HT-29 (cell line): ENCODE results near the gene KCTD21. TPM values are rescaled to one million over a fixed set of nuclear protein-coding genes. Genes with fewer than 3 reads are reported as not detected.

ENCODE experiments used
- DNase-seq: peaks from one replicate; pipeline ENCODE4 v3.0.0-alpha.2; 2015; ENCODE audit warnings: low spot score
- total RNA-seq: library from RNA; depleted of rRNA; stranded (reverse); fragments of >200 nt; shearing (Covaris generic); gene quantifications from 2 replicates; pipeline ENCODE4 v1.2.3, GENCODE V29; 2014

The KCTD21 gene
- total RNA-seq, 1 experiment from 2014 or later: 10.5 TPM

DNA sequence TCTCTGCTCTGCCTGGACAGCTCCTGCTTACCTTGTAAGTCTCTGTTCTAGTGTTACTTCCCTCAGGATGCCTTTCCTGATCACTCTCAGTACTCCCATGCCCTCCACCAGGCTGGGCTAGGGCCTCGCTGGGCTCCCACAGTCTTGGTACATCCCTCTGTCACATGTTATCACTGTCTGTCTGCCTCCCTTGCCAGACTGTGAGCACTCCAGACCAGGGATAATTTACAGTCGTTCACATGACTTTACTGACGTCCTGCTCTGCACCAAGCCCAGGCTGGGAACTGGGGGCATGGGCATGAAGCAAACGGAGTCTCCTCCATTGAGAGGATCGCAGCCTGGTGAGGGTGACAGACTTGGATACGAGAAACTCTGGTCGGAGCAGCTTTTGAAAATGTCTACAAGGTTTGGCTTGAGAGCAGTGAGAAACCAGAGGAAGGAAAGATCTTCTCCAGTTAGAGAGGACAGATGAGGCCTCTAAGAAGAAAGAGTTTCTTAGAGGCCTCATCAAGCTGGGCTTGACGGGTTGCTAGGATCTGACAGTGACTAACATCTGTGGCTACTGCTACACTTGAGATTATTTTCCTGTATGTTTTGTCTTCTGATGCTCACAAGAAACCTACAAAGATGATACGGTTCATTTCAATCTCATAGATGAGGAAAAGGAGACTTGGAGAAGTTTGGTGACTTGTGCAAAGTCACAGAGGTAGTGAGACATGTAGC lies 12.8 kb upstream of the KCTD21 start:
- DNase-seq: no peak

DNA sequence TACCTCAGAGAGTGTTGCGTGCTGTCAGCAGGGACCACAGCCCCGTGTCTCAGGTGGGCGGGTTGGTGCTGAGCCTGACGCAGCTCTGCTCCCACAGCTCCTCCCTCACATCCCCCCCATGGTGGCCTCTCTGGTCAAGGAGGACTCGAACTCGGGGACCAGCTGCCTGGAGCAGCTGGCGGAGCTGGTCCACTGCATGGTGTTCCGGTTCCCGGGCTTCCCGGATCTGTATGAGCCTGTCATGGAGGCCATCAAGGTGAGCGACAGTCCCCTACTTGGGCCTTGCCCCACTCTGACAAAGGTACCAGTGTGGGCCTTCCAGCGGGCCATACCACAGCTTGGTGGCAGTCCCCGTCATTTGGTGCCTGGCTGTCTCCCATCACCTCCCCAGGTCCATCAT lies 12.1 kb upstream of the KCTD21 start:
- DNase-seq: no peak

DNA sequence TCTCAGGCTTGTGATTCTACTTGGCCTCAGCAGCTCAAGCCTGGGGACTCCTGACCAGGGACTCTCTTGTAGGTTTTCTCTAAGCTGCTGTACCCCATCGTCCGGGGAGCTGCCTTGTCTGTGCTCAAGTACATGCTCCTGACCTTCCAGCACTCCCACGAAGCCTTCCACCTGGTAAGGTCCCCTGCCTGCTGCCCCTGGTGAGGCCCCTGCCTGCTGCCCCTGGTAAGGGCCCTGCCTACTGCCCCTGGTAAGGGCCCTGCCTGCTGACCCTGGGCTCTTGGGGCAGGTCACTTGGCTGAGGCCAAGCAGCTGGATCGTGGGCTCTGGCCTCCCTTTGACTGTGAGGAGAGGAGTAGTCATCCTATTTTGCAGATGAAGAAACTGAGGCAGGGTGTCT lies 11.6 kb upstream of the KCTD21 start:
- no peak for DNase-seq

GRCh38 chr11:78199653-78200015 lies 11.2 kb upstream of the KCTD21 start:
- no peak for DNase-seq

DNA sequence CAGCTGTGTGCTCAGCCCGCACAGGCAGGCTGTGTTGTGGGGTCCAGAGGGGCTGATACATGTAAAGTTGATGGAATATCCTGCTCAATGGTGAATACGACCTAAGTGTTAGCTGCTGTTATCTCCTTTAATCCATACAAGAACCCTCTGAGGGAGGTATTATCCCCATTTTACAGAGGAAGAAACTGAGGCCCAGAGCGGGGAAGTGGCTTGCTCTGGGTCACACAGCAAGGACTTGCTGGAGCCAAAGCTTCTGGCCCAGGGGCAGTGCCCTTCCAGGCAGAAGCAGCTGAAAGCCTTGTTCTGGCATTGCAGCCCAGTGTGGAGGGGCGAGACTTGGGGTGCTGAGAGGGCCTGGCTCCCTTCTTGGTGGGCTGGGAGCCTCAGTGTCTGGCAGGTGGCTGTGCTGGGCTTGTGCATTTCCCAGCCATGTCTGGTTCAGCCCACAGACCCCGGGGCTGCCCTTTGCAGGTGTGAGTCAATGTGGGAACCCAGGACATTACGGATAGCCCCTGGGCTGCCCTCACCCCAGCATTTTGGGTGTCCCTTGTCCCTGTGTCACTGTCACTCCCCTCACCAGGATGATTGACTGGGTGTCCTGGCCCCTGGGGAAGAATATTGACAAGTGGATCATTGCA lies 10.7 kb upstream of the KCTD21 start:
- DNase-seq: no peak

DNA sequence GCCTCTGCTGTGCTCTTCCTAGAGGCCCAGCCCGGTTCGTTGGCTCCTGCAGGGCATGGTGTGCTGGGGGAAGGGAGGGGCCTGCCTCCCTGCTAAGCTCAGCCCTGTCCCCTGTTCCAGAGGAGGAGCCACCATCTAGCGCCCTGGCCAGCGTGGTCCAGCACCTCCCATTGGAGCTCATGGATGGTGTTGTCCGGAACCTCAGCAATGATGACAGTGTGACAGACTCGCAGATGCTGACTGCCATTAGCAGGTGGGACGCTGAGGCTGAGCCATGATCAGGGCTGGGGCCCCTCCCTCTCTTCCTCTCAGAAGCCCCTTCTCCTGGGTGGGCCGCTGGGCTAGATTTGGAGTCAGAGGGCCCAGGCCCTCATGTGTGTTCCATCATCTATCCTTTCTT lies 9.4 kb upstream of the KCTD21 start:
- DNase-seq: no peak

DNA sequence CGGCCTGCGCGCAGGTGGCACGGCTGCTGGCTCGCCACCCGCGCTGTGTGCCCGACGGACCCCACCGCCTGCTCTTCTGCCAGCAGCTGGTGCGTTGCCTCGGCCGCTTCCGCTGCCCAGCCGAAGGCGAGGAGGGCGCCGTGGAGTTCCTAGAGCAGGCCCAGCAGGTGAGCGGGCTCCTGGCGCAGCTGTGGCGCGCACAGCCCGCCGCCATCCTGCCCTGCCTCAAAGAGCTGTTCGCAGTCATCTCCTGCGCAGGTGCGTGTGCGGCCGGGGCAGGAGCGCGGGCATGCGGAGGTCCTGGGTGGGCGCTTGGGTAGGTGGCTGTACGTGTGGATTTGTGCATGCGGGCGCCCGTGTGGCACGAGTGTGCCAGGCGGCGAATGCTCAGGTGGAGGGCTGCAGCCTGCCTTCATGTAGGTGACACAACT lies 8.2 kb upstream of the KCTD21 start:
- DNase-seq: no peak

GRCh38 chr11:78195917-78196560 lies 7.6 kb upstream of the KCTD21 start:
- DNase-seq: no peak

DNA sequence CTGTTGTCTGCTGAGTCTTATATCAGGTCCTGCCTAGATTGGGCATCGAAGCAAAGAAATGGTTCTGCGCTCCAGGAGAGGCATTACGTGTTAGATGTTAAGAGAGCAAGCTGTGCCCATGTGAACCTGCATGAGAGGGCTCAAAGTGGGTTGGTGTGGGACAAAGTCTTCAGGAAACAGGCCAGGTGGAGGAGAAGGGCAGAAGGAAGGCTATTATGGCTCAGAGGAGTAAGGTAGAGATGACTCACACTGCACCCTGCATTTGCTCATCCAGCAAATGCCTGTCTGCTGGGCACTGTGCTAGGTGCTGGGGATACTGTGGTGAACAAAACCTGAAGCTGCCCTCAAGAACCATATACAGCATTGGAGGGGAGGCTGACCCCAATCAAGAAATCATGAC lies 6.1 kb upstream of the KCTD21 start:
- DNase-seq: no peak

GRCh38 chr11:78193806-78194205 lies 5.4 kb upstream of the KCTD21 start:
- DNase-seq: no peak

- no peak for DNase-seq
Observed at GRCh38 chr11:78192911-78193351, 4.5 kb upstream of the KCTD21 start.

DNA sequence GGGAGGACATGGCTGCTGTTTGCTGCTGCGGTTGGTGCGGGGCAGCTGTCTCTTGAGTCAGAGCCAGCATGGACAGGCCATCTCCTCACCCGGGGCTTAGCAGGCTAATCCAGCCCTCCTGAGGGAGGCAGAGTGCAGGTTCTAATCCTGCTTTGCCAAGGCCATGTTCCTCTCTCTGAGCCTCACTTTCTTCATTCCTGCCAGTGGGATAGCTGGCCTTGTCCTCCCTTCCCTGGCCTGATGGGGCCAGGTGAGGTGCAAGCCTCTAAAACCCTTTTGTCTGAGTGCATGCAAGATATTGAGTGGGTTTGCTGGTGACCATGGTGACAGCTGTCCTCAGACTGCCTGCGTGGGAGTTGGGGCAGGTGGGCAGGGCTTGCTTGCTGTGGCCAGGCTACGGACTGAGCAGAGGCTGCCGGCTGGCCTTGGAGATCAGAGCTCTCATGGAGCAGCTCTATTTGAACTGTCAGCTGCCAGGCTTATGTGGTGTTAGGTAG lies 3.8 kb upstream of the KCTD21 start:
- no peak for DNase-seq

DNA sequence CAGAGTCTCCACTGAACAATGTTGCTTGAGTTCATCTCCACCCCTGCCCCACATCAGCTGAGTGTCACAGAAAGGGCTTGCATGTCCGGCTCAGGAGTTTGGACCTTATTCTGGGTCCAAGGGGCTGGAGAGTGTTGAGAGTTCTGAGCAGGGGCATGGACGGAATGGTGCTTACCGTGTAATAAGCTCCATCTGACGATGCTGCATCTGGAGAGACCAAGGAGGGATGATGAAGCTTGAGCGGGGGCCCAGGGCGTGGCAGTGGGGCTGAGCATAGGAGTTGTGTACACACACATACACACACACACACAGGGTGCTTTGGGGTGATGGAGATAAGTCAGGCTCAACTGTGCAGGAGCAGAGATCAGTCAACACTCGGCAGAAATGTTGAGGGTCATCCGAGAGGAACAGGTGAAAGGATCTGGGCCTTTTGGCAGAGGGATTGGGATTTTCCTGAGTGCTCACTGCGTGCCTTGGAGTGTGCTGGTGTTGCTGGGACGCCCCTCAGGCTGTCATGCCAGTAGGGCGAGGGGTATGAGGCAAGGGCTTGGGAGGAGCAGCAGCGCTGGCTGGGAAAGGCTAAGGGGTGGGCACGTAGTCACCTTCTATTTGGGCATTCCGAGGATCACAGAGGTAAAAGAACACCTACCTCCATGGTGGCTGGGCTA lies 2.6 kb upstream of the KCTD21 start:
- no peak for DNase-seq

DNA sequence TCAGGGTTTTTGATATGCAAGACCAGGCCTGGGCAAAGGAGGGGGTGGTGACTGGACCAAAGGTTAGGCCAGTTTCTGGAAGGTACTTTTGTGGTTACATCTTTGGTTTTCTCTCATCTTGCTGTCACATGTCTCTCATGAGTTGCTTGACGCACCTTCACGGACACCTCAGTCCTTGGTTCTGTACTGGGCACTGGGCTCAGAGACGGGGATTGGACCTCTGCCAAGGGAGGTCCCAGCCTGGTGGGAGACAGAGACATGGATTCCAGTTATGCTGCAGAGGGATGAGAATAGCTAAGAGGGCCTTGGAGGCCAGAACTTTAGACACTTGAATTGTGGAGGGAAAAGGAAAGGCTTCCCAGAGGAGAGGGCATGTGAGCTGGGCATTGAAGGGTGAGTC lies 1.9 kb upstream of the KCTD21 start:
- DNase-seq: no peak

- no peak for DNase-seq
Observed at GRCh38 chr11:78189851-78190250, 1.4 kb upstream of the KCTD21 start.

- no peak for DNase-seq
Observed at GRCh38 chr11:78189174-78189724, 823 bp upstream of the KCTD21 start.

DNA sequence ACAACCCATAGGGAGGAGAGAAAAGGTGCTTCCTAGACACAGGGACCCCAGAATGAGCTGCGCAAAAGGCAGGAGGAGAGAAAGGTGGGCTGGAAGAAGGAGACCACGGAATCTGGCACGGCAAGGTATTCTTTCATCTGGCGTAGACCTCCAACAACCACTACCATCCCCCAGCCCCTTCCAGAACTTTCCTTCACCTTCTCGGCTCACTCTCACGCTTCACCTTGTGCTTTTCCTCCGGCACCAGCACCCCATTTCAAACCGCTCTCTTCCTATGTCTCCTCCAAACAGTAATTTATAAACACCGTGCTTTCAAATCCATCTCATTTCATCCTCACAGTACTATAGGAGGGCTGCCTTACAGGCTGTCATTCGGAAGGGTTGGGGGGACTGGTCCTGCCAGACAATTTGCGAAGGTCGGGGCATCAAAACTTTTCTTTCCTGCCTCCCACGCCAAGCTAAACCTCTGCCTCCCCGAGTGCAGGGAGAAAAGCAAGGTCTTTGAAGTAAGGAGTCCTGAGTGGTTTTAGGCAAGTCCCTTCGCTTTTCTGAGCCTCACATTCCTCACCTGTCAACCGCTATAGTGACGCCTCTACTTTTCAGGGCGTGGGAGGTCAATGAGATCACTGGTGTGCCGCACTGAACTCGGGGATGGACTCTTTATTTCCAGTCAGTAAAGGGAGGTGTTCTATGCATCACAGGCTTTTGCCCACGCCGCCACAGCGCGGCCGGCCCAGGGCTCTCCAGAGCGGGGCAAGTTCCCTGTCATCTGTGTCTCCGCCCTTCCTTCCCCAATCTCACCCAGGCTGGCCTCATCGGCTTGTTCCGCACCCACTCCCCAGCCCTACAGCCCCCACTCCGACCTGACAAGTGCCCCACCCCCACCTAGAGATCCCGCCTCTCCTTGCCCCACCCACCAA lies 800 bp downstream of the KCTD21 start:
- peak; percentile 56 for DNase-seq

GRCh38 chr11:78181185-78181584 lies 7.2 kb downstream of the KCTD21 start:
- DNase-seq: no peak

DNA sequence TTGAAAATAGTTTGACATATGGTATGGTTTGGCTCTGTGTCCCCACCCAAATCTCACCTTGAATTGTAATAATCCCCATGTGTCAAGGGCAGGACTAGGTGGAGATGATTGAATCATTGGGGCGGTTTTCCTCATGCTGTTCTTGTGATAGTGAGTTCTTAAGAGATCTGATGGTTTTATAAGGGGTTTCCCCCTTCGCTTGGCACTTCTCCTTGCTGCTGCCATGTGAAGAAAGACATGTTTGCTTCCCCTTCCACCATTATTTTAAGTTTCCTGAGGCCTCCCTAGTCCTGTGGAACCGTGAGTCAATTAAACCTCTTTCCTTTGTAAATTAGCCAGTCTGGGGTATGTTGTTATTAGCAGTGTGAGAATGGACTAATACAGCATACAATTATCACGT lies 7.7 kb downstream of the KCTD21 start:
- DNase-seq: no peak

DNA sequence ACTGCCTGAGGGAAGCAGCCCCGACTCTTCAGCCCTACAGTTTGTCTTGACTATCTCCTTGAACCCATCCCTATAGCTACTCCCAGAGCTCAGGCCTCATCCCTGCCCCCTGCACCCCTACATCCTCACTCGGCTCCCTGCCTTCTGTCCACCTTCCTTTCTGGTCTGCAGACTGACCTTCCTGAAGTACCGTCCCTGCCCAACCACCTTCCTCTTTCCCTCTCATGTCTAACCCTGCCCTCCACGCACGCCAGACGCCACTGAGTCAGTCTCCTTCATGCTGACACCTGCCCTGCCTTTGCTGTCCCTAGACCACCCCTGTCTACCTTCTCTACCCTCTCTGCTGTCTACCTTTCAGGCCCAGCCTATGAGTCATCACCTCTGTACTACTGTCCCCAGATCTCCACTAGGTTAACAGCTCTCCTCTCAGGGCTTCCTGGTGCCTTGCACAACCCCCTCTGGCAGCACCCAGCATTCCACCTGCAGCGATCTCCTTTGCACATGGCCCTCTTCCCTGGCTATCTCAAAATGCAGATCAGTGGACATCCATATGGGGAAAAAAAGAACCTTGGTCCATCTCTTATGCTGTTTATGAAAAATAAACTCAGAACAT lies 8.9 kb downstream of the KCTD21 start:
- DNase-seq: no peak
